Measurements from ENCODE around the gene S100P. TPM values are rescaled to one million over a fixed set of nuclear protein-coding genes. Genes with fewer than 3 reads are reported as not detected.

S100P gene
- total and polyA plus RNA-seq, 2 donors from 2014 or later = not detected

- intact Hi-C loops (cut with DNase I) = no loop called here
- Histone ChIP-seq H3K27ac (ENCODE audit: low read depth in 2 of 2, low read length in 2 of 2) (no peak overlapping the region), H3K36me3 (ENCODE audit: control insufficient read depth in 2 of 3, insufficient read depth in 3 of 3, low read length in 3 of 3) (no peaks in the 10 kb centered on the region), H3K27me3 (ENCODE audit: control insufficient read depth, insufficient read depth, low read length) (no peaks in the 10 kb centered on the region), H3K4me3 (ENCODE audit: low read length in 3 of 3) (no peak overlapping the region), H3K4me1 (ENCODE audit: control insufficient read depth in 2 of 3, insufficient read depth in 2 of 3, low read depth in 1 of 3, low read length in 3 of 3) (no peaks in the 10 kb centered on the region), H3K9me3 (ENCODE audit: control insufficient read depth in 2 of 3, insufficient read depth in 1 of 3, low read length in 3 of 3) (no peaks in the 10 kb centered on the region), H3K9ac (ENCODE audit: low read length in 3 of 3) (no peak overlapping the region)
- DNase-seq = no peak
- TF ChIP-seq CTCF (IDR thresholded peaks at IDR 0.05; ENCODE audit: borderline replicate concordance, extremely low read depth, insufficient read depth) = no peak
- no peak for FAIRE-seq
Measured at GRCh38 chr4:6697131-6697530, 3.5 kb downstream of the S100P start.

GRCh38 chr4:6699388-6699787 is 5.7 kb downstream of the S100P start:
- H3K27me3 ChIP-seq (ENCODE audit: control insufficient read depth, insufficient read depth, low read length) = no peaks in the 10 kb centered on the region
- H3K36me3 ChIP-seq (ENCODE audit: control insufficient read depth in 2 of 3, insufficient read depth in 3 of 3, low read length in 3 of 3) = peaks cover 5 to 7% (median 5%) of the 10 kb centered on the region in 3 donors
- no peaks in the 10 kb centered on the region for H3K9me3 ChIP-seq (ENCODE audit: control insufficient read depth in 2 of 3, insufficient read depth in 1 of 3, low read length in 3 of 3)
- no peak overlapping the region for H3K27ac ChIP-seq (ENCODE audit: low read depth in 2 of 2, low read length in 2 of 2)
- peaks cover 0 to 3% (median 0%) of the 10 kb centered on the region in 3 donors for H3K4me1 ChIP-seq (ENCODE audit: control insufficient read depth in 2 of 3, insufficient read depth in 2 of 3, low read depth in 1 of 3, low read length in 3 of 3)
- no peak overlapping the region for H3K9ac ChIP-seq (ENCODE audit: low read length in 3 of 3)
- intact Hi-C loops (cut with DNase I) = no loop called here
- no peak for TF ChIP-seq CTCF (IDR thresholded peaks at IDR 0.05; ENCODE audit: borderline replicate concordance, extremely low read depth, insufficient read depth)
- DNase-seq = no peak
- no peak for FAIRE-seq
- H3K4me3 ChIP-seq (ENCODE audit: low read length in 3 of 3) = no peak overlapping the region

- DNase-seq = no peak
- Histone ChIP-seq H3K36me3 (ENCODE audit: control insufficient read depth in 2 of 3, insufficient read depth in 3 of 3, low read length in 3 of 3) (peaks cover 5 to 7% (median 5%) of the 10 kb centered on the region in 3 donors), H3K9ac (ENCODE audit: low read length in 3 of 3) (no peak overlapping the region), H3K27ac (ENCODE audit: low read depth in 2 of 2, low read length in 2 of 2) (no peak overlapping the region), H3K4me3 (ENCODE audit: low read length in 3 of 3) (no peak overlapping the region), H3K27me3 (ENCODE audit: control insufficient read depth, insufficient read depth, low read length) (no peaks in the 10 kb centered on the region), H3K4me1 (ENCODE audit: control insufficient read depth in 2 of 3, insufficient read depth in 2 of 3, low read depth in 1 of 3, low read length in 3 of 3) (peaks cover 0 to 3% (median 0%) of the 10 kb centered on the region in 3 donors), H3K9me3 (ENCODE audit: control insufficient read depth in 2 of 3, insufficient read depth in 1 of 3, low read length in 3 of 3) (no peaks in the 10 kb centered on the region)
- no peak for TF ChIP-seq CTCF (IDR thresholded peaks at IDR 0.05; ENCODE audit: borderline replicate concordance, extremely low read depth, insufficient read depth)
- no peak for FAIRE-seq
- intact Hi-C loops (cut with DNase I) = no loop called here
Measured at GRCh38 chr4:6699903-6700302, 6.2 kb downstream of the S100P start.

GRCh38 chr4:6701371-6701770 is 7.7 kb downstream of the S100P start:
- FAIRE-seq = no peak
- TF ChIP-seq CTCF (IDR thresholded peaks at IDR 0.05; ENCODE audit: borderline replicate concordance, extremely low read depth, insufficient read depth) = no peak

More at GRCh38 chr4:6701371-6701770, 7.7 kb downstream of the S100P start:
- intact Hi-C loops (cut with DNase I) = no loop called here
- H3K9ac ChIP-seq (ENCODE audit: low read length in 3 of 3) = no peak overlapping the region
- H3K36me3 ChIP-seq (ENCODE audit: control insufficient read depth in 2 of 3, insufficient read depth in 3 of 3, low read length in 3 of 3) = peaks cover 5 to 7% (median 7%) of the 10 kb centered on the region in 3 donors
- no peaks in the 10 kb centered on the region for H3K9me3 ChIP-seq (ENCODE audit: control insufficient read depth in 2 of 3, insufficient read depth in 1 of 3, low read length in 3 of 3)
- no peak for DNase-seq
- H3K4me3 ChIP-seq (ENCODE audit: low read length in 3 of 3) = no peak overlapping the region
- H3K27me3 ChIP-seq (ENCODE audit: control insufficient read depth, insufficient read depth, low read length) = no peaks in the 10 kb centered on the region
- H3K4me1 ChIP-seq (ENCODE audit: control insufficient read depth in 2 of 3, insufficient read depth in 2 of 3, low read depth in 1 of 3, low read length in 3 of 3) = peaks cover 0 to 3% (median 0%) of the 10 kb centered on the region in 3 donors
- no peak overlapping the region for H3K27ac ChIP-seq (ENCODE audit: low read depth in 2 of 2, low read length in 2 of 2)

All from kidney (tissue), 14 donors.